B cell (primary cell): ENCODE results near the gene KLRF2. TPM values are rescaled to one million over a fixed set of nuclear protein-coding genes. Genes with fewer than 3 reads are reported as not detected.

Experiments used
- ATAC-seq: fragments of 200-7000 bp; cut with Tn5 transposase; one replicate; pipeline ENCODE4 v1.10.0; 2021; ENCODE audit warnings: low read depth, mild to moderate bottlenecking, moderate number of reproducible peaks, moderate library complexity
- CTCF ChIA-PET: fragments of 350-600 bp; sonication (Branson Sonifier 250); formaldehyde crosslinking; loops from one replicate; lab custom pipeline; 2021; ENCODE audit warnings: antibody characterized with exemption, inconsistent platforms; lab: Charles Lee
- POLR2A ChIA-PET: fragments of 350-600 bp; sonication (Branson Sonifier 250); formaldehyde crosslinking; loops from one replicate; lab custom pipeline; 2021; ENCODE audit warnings: antibody characterized with exemption; lab: Charles Lee
- DNase-seq: peaks from one replicate; pipeline ENCODE4 v3.0.0; 2013
- H2AFZ ChIP-seq: 2 replicates; pipeline ENCODE4 v1.6.1; 2012; ENCODE audit warnings: mild to moderate bottlenecking, low read depth, low read length; ENCODE audit not compliant: insufficient read depth, poor library complexity, severe bottlenecking
- H3K27ac ChIP-seq, 2 donors: 1 replicate in 1 of 2; 2 replicates in 1 of 2; pipeline ENCODE4 v1.5.1; 2012 to 2013; ENCODE audit warnings: low read length in 2 of 2, mild to moderate bottlenecking in 2 of 2, moderate library complexity in 1 of 2
- H3K27me3 ChIP-seq, 4 experiments: fragments of 200-600 bp in 1 of 4; sonication (generic) in 1 of 4; replicated peaks in 1 of 4; 1 replicate in 2 of 4; 2 replicates in 2 of 4; pipeline versions ENCODE4 v1.6.1 to v1.7.0; 2013 to 2016; ENCODE audit warnings: low read length in 3 of 4, mild to moderate bottlenecking in 2 of 4, mixed read lengths in 1 of 4, moderate library complexity in 1 of 4; ENCODE audit not compliant: insufficient read depth in 4 of 4, control insufficient read depth in 3 of 4; ENCODE audit errors: control extremely low read depth in 1 of 4
- H3K36me3 ChIP-seq, 2 experiments: replicated peaks in 1 of 2; 1 replicate in 1 of 2; 2 replicates in 1 of 2; pipeline versions ENCODE4 v1.6.1 to v1.7.1; 2013; ENCODE audit warnings: low read length in 1 of 2; ENCODE audit not compliant: insufficient read depth in 2 of 2, control insufficient read depth in 1 of 2; ENCODE audit errors: control extremely low read depth in 1 of 2, extremely low read depth in 1 of 2
- H3K4me1 ChIP-seq, 2 donors: fragments of 200-600 bp in 1 of 2; sonication (generic) in 1 of 2; 1 replicate in 1 of 2; 2 replicates in 1 of 2; pipeline versions ENCODE4 v1.5.1 to v1.6.1; 2013 to 2017; ENCODE audit warnings: low read length in 2 of 2; ENCODE audit not compliant: control insufficient read depth in 2 of 2, insufficient read depth in 2 of 2
- H3K4me2 ChIP-seq: replicated peaks from 2 replicates; pipeline ENCODE3; 2012; ENCODE audit warnings: mild to moderate bottlenecking, low read depth, low read length; ENCODE audit not compliant: poor library complexity, severe bottlenecking
- H3K4me3 ChIP-seq, 5 experiments: fragments of 200-600 bp in 1 of 5; sonication (generic) in 1 of 5; 1 replicate in 3 of 5; 2 replicates in 2 of 5; pipeline versions ENCODE4 v1.5.1 to v1.7.0; 2011 to 2016; ENCODE audit warnings: low read length in 4 of 5, mild to moderate bottlenecking in 4 of 5, low read depth in 2 of 5, control low read depth in 1 of 5, moderate library complexity in 1 of 5; ENCODE audit not compliant: insufficient read depth in 1 of 5; ENCODE audit errors: control extremely low read depth in 1 of 5, extremely low read depth in 1 of 5
- H3K79me2 ChIP-seq: fragments of 200-600 bp; sonication (generic); one replicate; pipeline ENCODE4 v1.6.0; 2016; ENCODE audit warnings: low read length; ENCODE audit not compliant: control insufficient read depth, insufficient read depth
- H3K9ac ChIP-seq: fragments of 200-600 bp; sonication (generic); 2 replicates; pipeline ENCODE4 v1.6.1; 2017; ENCODE audit warnings: mild to moderate bottlenecking, low read length, moderate library complexity
- H3K9me3 ChIP-seq, 3 donors: one replicate each; pipeline versions ENCODE4 v1.6.1 to v1.7.1; 2013; ENCODE audit warnings: low read length in 2 of 3; ENCODE audit not compliant: control insufficient read depth in 2 of 3, insufficient read depth in 1 of 3; ENCODE audit errors: control extremely low read depth in 1 of 3
- H4K20me1 ChIP-seq: 2 replicates; pipeline ENCODE4 v1.6.0; 2012; ENCODE audit warnings: mild to moderate bottlenecking, low read length; ENCODE audit not compliant: insufficient read depth, control insufficient read depth, poor library complexity, severe bottlenecking
- H3K27ac Mint-ChIP-seq: one replicate; pipeline ENCODE4 v1.8.0; 2021; ENCODE audit warnings: mixed read lengths
- H3K27me3 Mint-ChIP-seq: one replicate; pipeline ENCODE4 v1.8.0; 2021; ENCODE audit warnings: mixed read lengths
- H3K4me1 Mint-ChIP-seq: one replicate; pipeline ENCODE4 v1.8.0; 2021; ENCODE audit warnings: mixed read lengths
- H3K4me3 Mint-ChIP-seq: one replicate; pipeline ENCODE4 v1.8.0; 2021; ENCODE audit warnings: mixed read lengths
- H3K9me3 Mint-ChIP-seq: one replicate; pipeline ENCODE4 v1.8.0; 2022; ENCODE audit warnings: mixed read lengths; ENCODE audit not compliant: insufficient read depth
- EZH2 ChIP-seq: IDR thresholded peaks from 2 replicates; pipeline ENCODE4 v1.6.1; 2012; ENCODE audit warnings: borderline replicate concordance, low read depth, mild to moderate bottlenecking, moderate library complexity, low read length; ENCODE audit not compliant: insufficient read depth, poor library complexity, severe bottlenecking
- WGBS: methylation state at CpG from one replicate; pipeline ENCODE4 v1.1.5; 2013; ENCODE audit warnings: missing lambda C conversion rate; ENCODE audit not compliant: insufficient coverage; 5-methylcytosine and 5-hydroxymethylcytosine counted together
- intact Hi-C: fragments of 100-400 bp; cut with micrococcal nuclease; formaldehyde crosslinking; loops from one replicate; pipeline ENCODE4 v1.10.0; 2022
- polyA plus RNA-seq: library from polyadenylated mRNA; depleted of rRNA; stranded (reverse); fragments of >200 nt; gene quantifications from 2 replicates; pipeline ENCODE4 v1.2.3, GENCODE V29; 2012
- total RNA-seq, 2 donors: library from RNA; stranded (reverse); fragments of 120-200 nt in 1 of 2; gene quantifications; 1 replicate in 1 of 2; 2 replicates in 1 of 2; pipeline versions ENCODE4 v1.2.3 to v1.2.4, GENCODE V29; 2013 to 2022
- TF ChIP-seq, protein P1 (sequence below): fragments of 200-600 bp; IDR thresholded peaks from one replicate; pipeline ENCODE4 v1.8.0; 2022; ENCODE audit warnings: antibody characterized with exemption, mild to moderate bottlenecking

KLRF2 gene
- total and polyA plus RNA-seq, 2 donors (not counting 1 experiment from before 2014, with no cell fraction given) = 0.36 TPM; not detected in 1

DNA sequence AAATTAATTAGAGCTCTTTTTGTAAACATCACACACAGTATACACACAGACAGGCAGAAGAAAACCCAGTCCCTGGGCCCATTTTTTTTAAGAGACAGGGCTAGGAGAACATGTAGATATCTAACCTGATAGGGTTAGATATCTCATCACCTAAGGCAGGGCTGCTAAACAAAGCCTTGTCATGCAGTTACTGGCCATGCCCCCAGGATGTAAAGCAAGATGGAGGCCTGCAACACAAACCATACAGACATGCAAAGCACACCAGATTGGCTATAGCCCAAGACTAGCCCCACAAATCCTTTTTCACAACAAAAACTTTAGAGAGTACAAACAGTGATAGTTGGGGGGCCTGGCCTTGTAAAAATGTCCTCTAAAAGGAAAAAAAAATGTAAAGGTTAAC, 30.4 kb downstream of the KLRF2 start:
- Mint-ChIP-seq H3K27ac (no peak overlapping the region), H3K4me3 (no peak overlapping the region), H3K27me3 (peaks cover 28% of the 10 kb centered on the region), H3K4me1 (peaks cover 4% of the 10 kb centered on the region), H3K9me3 (peaks cover 8% of the 10 kb centered on the region)
- Histone ChIP-seq H3K9ac (no peak overlapping the region), H3K27me3 (peaks cover 0 to 2% (median 0%) of the 10 kb centered on the region in 4 experiments), H2AFZ (no peak overlapping the region), H3K36me3 (no peaks in the 10 kb centered on the region), H3K4me2 (no peak overlapping the region), H3K27ac (no peak overlapping the region), H4K20me1 (no peaks in the 10 kb centered on the region), H3K4me1 (peaks cover 3 to 4% of the 10 kb centered on the region in 2 donors), H3K9me3 (peaks cover 0 to 25% (median 24%) of the 10 kb centered on the region in 3 donors), H3K4me3 (no peak overlapping the region), H3K79me2 (no peaks in the 10 kb centered on the region)
- intact Hi-C loops = no loop called here
- ATAC-seq (no peak), DNase-seq (no peak)
- ChIA-PET POLR2A (no interaction called here), CTCF (no interaction called here)
- no peak for TF ChIP-seq EZH2

DNA sequence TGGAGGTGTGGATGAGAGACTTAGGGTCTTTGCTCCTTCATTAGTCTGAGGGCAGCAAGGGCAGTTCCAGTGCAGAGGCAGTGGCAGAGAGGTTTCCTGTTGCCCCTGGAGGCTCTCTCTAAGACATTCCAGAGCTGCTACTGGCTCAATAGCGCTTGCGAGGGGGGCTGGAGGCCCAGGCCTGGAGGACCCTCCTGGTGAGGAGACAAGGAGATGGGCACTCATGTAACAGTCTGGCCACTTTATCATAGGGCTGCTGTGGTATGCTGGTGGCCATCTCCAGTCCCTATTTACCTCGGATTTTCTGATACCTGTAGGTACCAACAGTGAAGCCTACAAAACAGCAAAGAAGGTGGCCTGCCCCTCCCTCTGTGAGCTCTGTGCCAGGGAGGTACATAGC, 38.2 kb downstream of the KLRF2 start:
- no peaks in the 10 kb centered on the region for H4K20me1 ChIP-seq
- Mint-ChIP-seq H3K9me3 (no peaks in the 10 kb centered on the region), H3K4me3 (no peak overlapping the region), H3K27ac (no peak overlapping the region), H3K27me3 (peaks cover 36% of the 10 kb centered on the region), H3K4me1 (no peaks in the 10 kb centered on the region)
- H3K27me3 ChIP-seq = peaks cover 0 to 9% (median 4%) of the 10 kb centered on the region in 4 experiments
- no peak for TF ChIP-seq EZH2
- TF ChIP-seq, protein P1, sequence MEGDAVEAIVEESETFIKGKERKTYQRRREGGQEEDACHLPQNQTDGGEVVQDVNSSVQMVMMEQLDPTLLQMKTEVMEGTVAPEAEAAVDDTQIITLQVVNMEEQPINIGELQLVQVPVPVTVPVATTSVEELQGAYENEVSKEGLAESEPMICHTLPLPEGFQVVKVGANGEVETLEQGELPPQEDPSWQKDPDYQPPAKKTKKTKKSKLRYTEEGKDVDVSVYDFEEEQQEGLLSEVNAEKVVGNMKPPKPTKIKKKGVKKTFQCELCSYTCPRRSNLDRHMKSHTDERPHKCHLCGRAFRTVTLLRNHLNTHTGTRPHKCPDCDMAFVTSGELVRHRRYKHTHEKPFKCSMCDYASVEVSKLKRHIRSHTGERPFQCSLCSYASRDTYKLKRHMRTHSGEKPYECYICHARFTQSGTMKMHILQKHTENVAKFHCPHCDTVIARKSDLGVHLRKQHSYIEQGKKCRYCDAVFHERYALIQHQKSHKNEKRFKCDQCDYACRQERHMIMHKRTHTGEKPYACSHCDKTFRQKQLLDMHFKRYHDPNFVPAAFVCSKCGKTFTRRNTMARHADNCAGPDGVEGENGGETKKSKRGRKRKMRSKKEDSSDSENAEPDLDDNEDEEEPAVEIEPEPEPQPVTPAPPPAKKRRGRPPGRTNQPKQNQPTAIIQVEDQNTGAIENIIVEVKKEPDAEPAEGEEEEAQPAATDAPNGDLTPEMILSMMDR = no peak
- CTCF ChIA-PET = interaction anchor here (1.1 kb wide), 1 partner anchor 169 kb away, joined by 3 read pairs; no protein-coding TSS in a partner anchor
- intact Hi-C loops = no loop called here
- DNase-seq = no peak
- 100% methylated on average over 3 of the region's 3 CpGs for WGBS
- no peaks in the 10 kb centered on the region for H3K9me3 ChIP-seq
- H2AFZ ChIP-seq = no peak overlapping the region
- H3K4me1 ChIP-seq = no peaks in the 10 kb centered on the region
- no peak overlapping the region for H3K27ac ChIP-seq
- no peaks in the 10 kb centered on the region for H3K79me2 ChIP-seq
- no peak overlapping the region for H3K4me3 ChIP-seq
- H3K4me2 ChIP-seq = no peak overlapping the region
- POLR2A ChIA-PET = no interaction called here
- no peaks in the 10 kb centered on the region for H3K36me3 ChIP-seq
- no peak for ATAC-seq
- no peak overlapping the region for H3K9ac ChIP-seq
